DND-41 (cell line): ENCODE results near the gene SUMF1.
"Not testable (repeated sequence)": the region's sequence is repeated elsewhere in the genome, so short reads cannot be mapped to it uniquely, and the experiment has no call there.

Experiments
- ATAC-seq: fragments of 200-7000 bp; cut with Tn5 transposase; 3 replicates; pipeline ENCODE4 v1.9.1; 2021; ENCODE audit warnings: low read depth; ENCODE audit not compliant: insufficient read depth
- DNase-seq: peaks from one replicate; pipeline ENCODE4 v3.0.0-alpha.2; 2020
- H2AFZ ChIP-seq: 2 replicates; pipeline ENCODE4 v1.6.0; 2012; ENCODE audit warnings: low read depth, low read length
- H3K27ac ChIP-seq: 2 replicates; pipeline ENCODE4 v1.5.1; 2012; ENCODE audit warnings: low read length, inconsistent platforms
- H3K27me3 ChIP-seq: fragments of 200-600 bp; sonication (generic); 2 replicates; pipeline ENCODE4 v1.6.0; 2012; ENCODE audit warnings: low read length, mild to moderate bottlenecking, inconsistent platforms; ENCODE audit not compliant: insufficient read depth, poor library complexity
- H3K36me3 ChIP-seq: 2 replicates; pipeline ENCODE4 v1.5.1; 2012; ENCODE audit warnings: low read length, inconsistent platforms; ENCODE audit not compliant: insufficient read depth
- H3K4me1 ChIP-seq: 2 replicates; pipeline ENCODE4 v1.5.1; 2012; ENCODE audit warnings: mild to moderate bottlenecking, low read length; ENCODE audit not compliant: insufficient read depth
- H3K4me2 ChIP-seq: 2 replicates; pipeline ENCODE4 v1.6.0; 2012; ENCODE audit warnings: mild to moderate bottlenecking, moderate library complexity, low read length, inconsistent platforms; ENCODE audit not compliant: insufficient read depth
- H3K4me3 ChIP-seq, 2 experiments: fragments of 200-600 bp in 1 of 2; shearing (Covaris generic) in 1 of 2; 2 replicates each; pipeline ENCODE4 v1.5.1; 2012 to 2016; ENCODE audit warnings: inconsistent platforms in 2 of 2, low read length in 2 of 2, mild to moderate bottlenecking in 2 of 2, low read depth in 1 of 2, moderate library complexity in 1 of 2
- H3K79me2 ChIP-seq: 2 replicates; pipeline ENCODE4 v1.6.0; 2012; ENCODE audit warnings: low read length, inconsistent platforms; ENCODE audit not compliant: insufficient read depth
- H3K9ac ChIP-seq: 2 replicates; pipeline ENCODE4 v1.6.0; 2012; ENCODE audit warnings: low read depth, mild to moderate bottlenecking, inconsistent platforms, low read length, moderate library complexity
- H3K9me3 ChIP-seq: 2 replicates; pipeline ENCODE4 v1.5.1; 2012; ENCODE audit warnings: low read length, moderate library complexity, mild to moderate bottlenecking, inconsistent platforms; ENCODE audit not compliant: insufficient read depth, severe bottlenecking
- H4K20me1 ChIP-seq: 2 replicates; pipeline ENCODE4 v1.6.0; 2012; ENCODE audit warnings: low read length; ENCODE audit not compliant: insufficient read depth
- CTCF ChIP-seq: IDR thresholded peaks from 2 replicates; pipeline ENCODE4 v1.5.1; 2012; ENCODE audit warnings: borderline replicate concordance, low read length, moderate library complexity, mild to moderate bottlenecking; ENCODE audit not compliant: poor library complexity, severe bottlenecking; ENCODE audit errors: extremely low read depth
- EZH2 ChIP-seq: IDR thresholded peaks from 3 replicates; pipeline ENCODE4 v1.6.1; 2012; ENCODE audit warnings: borderline replicate concordance, low read depth, mild to moderate bottlenecking, moderate library complexity, low read length, inconsistent platforms; ENCODE audit not compliant: severe bottlenecking

Gene SUMF1

DNA sequence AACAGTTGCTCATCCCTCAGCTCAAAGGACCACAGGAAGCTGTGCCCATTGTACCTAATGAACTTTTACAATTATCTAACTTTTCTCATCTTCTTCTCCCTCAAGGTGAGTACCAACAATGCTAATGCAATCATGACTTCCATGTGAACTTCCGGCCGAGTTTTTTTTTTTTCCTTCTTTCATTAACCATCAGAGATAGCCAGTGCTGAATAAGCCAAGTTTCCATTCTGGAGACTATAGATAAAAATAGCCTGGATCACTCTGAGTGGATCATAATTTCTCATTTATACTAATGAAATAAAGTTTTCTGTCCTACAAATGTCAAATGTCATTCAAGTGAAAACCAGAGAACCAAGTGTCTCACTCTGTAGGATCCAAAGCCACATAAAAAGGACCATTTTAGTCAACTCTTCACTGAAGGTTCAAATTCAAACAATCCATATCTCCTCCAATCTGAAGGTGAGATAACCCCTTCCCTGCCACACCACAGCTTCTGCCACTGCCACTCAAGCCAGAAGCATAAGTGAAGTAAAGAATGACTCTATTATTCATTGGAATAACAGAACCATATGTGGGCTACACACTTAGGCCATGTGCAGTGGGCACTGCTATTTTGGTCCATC, 5.5 kb downstream of the SUMF1 start:
- no peak overlapping the region for H3K9ac ChIP-seq
- no peak overlapping the region for H3K4me3 ChIP-seq
- peaks cover 14% of the 10 kb centered on the region for H3K4me1 ChIP-seq
- no peak overlapping the region for H3K4me2 ChIP-seq
- ATAC-seq (no peak), DNase-seq (no peak)
- no peaks in the 10 kb centered on the region for H3K9me3 ChIP-seq
- no peaks in the 10 kb centered on the region for H4K20me1 ChIP-seq
- no peak for TF ChIP-seq EZH2
- no peak for TF ChIP-seq CTCF
- no peak overlapping the region for H3K27ac ChIP-seq
- no peaks in the 10 kb centered on the region for H3K36me3 ChIP-seq
- H3K27me3 ChIP-seq, result no peaks in the 10 kb centered on the region
- H3K79me2 ChIP-seq, result peaks cover 4% of the 10 kb centered on the region
- H2AFZ ChIP-seq, result no peak overlapping the region

- ATAC-seq, result no peak
- Histone ChIP-seq H3K79me2 (no peaks in the 10 kb centered on the region), H3K27ac (no peak overlapping the region), H3K9ac (no peak overlapping the region), H3K4me2 (no peak overlapping the region), H4K20me1 (no peaks in the 10 kb centered on the region), H2AFZ (no peak overlapping the region), H3K4me1 (peaks cover 1% of the 10 kb centered on the region; the same call in 1 of the 2 replicates), H3K4me3 (no peak overlapping the region), H3K36me3 (no peaks in the 10 kb centered on the region), H3K9me3 (no peaks in the 10 kb centered on the region), H3K27me3 (no peaks in the 10 kb centered on the region)
- TF ChIP-seq CTCF, result no peak
- no peak for TF ChIP-seq EZH2
- no peak for DNase-seq
Measured at GRCh38 chr3:4460334-4460733, 6.7 kb downstream of the SUMF1 start.

DNA sequence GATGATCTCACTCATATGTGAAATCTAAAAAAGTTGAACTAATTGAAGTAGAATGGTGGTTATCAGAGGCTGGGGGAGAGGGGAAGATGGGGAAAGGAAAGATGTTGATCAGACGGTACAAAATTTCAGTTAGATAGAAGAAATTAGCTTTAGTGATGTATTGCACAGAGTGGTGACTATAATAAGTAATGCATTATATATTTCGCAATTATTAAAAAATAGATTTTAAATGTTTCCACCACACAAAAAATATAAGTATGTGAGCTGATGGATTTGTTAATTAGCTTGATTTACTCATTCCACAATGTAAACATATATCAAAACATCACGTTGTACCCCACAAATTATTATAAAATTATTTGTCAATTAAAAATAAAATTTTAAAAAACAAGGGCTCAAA, 8.1 kb downstream of the SUMF1 start:
- ATAC-seq, result no peak
- Histone ChIP-seq H3K79me2 (no peaks in the 10 kb centered on the region), H2AFZ (no peak overlapping the region), H3K27me3 (no peaks in the 10 kb centered on the region), H3K4me1 (no peaks in the 10 kb centered on the region), H4K20me1 (no peaks in the 10 kb centered on the region), H3K4me3 (no peak overlapping the region), H3K27ac (no peak overlapping the region), H3K4me2 (no peak overlapping the region), H3K9ac (no peak overlapping the region), H3K36me3 (no peaks in the 10 kb centered on the region), H3K9me3 (no peaks in the 10 kb centered on the region)
- DNase-seq, result no peak
- TF ChIP-seq CTCF (no peak), EZH2 (no peak)

- H3K9me3 ChIP-seq, H4K20me1 ChIP-seq, DNase-seq, H3K27ac ChIP-seq, H3K9ac ChIP-seq, H3K36me3 ChIP-seq, H2AFZ ChIP-seq, H3K79me2 ChIP-seq, ATAC-seq, H3K4me2 ChIP-seq, H3K4me1 ChIP-seq, H3K27me3 ChIP-seq, H3K4me3 ChIP-seq: not testable (repeated sequence)
Measured at GRCh38 chr3:4456780-4457179, 10.3 kb downstream of the SUMF1 start.
